DLD1 (cell line): ENCODE measurements around the gene PTPN22.

Source experiments
- in situ Hi-C: cut with HindIII; loops from 2 replicates; pipeline ENCODE4 v1.10.0; 2017; ENCODE audit warnings: low sequenced_read_pairs

The PTPN22 gene

DNA sequence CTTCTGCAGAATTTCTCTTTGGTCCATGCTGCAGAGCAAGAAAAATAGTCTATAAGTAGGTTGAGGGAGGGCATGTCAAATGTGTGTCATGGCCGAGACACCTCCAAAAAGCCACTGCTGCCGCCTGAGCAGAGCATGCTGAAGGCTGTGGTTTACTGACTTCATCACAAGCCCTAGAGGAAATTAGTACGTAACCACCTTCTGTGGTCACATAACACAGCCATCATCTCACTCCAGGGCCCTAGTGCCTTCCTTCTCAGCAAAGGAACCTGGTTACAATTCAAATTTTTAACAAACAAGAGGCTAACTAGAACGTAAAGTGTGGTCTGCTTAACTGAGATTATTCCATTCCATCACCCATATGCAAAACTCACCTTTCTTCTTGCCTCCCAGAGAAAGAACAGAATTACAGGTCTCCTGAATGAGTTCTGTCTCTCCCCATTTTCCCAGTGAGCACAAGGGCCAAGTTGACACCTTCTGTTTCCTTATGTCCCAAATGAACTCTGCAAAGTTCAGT lies at the start of gene PTPN22:
Gene PTPN22, minus strand, starts transcription at position 116 of the 517 bp plus-strand sequence.
- in situ Hi-C loops: no loop called here

DNA sequence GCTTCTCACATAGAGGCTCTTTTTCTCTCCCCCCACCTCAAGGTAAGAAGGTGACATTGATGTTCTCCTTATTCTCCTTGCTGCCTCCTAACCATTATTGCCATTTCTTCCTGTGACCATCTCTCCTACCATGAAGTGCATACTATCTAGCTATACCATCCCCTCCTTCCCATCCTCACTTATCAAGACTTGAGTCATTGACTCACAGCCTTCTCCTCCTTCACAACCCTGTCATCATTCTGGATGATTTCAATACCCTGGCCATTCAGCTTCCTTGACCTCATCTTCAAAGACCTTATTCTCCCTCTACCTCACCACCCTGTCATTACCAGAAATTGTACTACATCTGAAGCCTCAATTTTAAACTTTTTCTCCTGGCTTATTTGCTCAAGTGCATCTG lies 46.7 kb upstream of the PTPN22 start:
- in situ Hi-C loops: loop anchor here (25.0 kb wide), 1 partner anchor 94 kb away; no protein-coding TSS in a partner anchor

DNA sequence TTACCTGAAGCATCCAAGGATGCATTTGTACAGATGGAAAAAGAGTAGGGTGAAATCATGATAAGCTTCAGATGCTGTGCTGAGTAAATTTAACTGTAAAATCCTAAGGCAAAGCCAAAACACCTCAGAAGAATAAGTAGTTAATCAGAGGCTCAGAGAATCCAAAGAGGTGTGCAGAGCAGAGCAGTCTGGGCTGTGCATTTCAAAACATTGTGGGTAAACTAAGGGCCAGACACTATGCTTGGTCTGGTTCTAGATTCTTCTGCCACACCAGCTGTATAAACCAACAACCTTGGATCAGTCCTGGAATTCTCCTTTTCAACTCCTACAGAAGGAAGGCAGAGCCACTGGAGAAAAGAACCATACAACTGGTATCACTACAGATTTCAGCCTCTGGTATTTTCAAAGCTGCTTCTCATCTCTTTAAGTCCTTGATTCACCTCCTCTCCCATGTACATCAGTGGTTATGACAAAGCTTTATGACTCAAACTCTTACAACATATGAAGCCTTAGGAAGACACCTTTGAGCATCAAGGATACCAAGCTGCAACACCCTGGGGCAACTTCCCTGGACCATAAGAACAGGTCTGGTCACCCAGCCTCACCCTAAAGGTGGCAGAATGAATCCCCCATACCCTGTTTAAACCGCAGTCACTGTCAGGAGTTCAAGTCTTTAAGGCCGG lies 46.0 kb upstream of the PTPN22 start:
- in situ Hi-C loops: loop anchor here (25.0 kb wide), 1 partner anchor 95 kb away; no protein-coding TSS in a partner anchor

DNA sequence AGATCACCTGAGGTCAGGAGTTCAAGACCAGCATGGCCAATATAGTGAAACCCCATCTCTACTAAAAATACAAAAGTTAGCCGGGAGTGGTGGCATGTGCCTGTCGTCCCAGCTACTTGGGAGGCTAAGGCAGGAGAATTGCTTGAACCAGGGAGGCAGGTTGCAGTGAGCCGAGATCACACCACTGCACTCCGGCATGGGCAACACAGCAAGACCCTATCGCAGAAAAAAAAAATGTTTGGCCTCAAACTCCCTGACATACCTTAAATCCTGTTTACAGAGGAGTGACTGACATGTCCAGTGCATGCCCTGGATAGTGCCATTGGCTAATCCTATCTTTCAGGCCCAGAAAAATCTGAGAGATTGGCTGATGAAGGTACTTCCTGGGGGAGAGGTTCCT lies 45.5 kb upstream of the PTPN22 start:
- in situ Hi-C loops: loop anchor here (25.0 kb wide), 1 partner anchor 95 kb away; no protein-coding TSS in a partner anchor

DNA sequence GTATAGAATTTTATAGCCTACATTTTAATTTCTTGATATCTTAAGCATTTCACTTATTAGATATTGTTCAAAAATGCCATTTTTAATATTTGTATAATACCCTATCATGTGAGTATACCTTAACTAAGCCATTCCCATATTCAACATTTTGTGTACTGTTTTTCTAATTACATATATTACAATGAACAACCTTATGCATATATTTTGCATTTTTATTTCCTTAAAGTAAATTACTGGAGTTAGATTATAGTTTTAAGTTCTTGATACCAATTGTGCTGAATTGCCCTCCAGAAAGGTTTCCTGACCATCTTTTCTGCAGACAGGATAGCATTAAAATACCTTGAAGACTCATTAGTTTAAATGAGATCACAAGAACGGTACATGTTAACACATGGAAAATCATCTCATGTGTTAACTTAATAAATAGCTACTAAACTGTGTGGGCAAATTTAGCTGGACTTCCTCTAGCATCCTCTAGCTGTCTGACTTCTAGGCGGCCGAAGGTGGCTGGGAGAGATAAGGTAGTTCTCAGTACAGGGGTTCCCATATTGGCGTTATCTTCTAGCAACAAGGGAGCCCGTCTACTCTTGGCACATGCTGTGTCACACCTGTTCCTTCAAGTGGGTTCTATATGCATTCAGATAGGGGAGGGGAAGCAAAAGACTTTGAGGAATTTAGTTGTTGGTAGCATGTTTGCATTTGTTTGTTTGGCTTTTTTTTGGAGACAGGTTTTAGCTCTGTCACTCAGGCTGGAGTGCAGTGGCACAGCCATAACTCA lies 42.6 kb upstream of the PTPN22 start:
- in situ Hi-C loops: loop anchor here (25.0 kb wide), 1 partner anchor 98 kb away; no protein-coding TSS in a partner anchor

DNA sequence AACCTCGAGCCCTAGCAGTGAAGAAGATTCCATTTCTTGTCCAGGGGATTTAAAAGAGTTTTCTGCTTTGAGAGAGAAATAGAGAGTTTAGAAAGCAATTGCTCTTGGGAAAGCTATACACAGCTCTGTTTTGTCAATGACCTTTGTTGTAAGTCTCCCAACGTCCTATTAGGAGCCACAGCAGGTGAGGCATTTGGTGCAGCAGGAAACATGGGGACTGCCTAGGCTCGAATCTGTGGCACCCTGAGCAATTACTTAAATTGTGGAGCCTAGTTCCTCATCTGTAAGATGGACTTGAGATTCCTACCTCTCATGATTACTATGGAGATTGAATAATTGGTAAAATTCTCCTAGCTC lies 41.8 kb upstream of the PTPN22 start:
- in situ Hi-C loops: loop anchor here (25.0 kb wide), 1 partner anchor 99 kb away; no protein-coding TSS in a partner anchor

DNA sequence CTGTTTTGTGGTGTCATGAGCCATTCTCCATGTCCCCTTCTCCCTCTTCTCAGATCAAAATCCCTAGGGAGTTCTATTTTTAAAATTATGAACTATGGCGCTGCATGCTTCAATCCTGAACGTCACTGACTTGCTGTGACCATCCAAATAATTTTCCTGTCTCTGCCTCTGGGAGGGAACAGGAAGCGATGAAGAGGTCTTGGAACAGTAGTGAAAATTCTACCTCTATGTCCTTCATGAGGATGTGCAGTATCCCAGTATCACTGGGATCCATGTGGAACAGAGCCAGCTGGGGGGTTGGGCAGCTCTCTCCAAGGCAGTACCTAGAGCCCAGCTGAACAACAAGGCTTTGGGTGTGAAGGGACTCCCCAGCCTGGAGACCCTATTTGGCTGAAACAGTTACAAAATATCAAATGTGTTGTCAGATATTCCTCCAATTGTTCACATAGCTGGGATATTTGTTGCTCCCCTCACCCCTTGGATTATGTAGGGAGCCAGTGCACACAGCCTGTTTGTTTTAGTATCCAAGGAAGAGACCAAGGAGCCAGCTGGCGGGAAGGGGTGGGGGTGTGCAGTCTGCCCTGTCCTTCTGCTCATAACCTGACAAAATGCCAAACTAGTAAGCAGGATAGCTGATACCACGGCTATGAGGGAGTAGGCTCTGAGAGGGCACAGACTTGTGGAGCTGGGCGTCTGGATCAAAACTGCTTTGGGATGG lies 41.2 kb upstream of the PTPN22 start:
- in situ Hi-C loops: loop anchor here (25.0 kb wide), 1 partner anchor 100 kb away; no protein-coding TSS in a partner anchor

DNA sequence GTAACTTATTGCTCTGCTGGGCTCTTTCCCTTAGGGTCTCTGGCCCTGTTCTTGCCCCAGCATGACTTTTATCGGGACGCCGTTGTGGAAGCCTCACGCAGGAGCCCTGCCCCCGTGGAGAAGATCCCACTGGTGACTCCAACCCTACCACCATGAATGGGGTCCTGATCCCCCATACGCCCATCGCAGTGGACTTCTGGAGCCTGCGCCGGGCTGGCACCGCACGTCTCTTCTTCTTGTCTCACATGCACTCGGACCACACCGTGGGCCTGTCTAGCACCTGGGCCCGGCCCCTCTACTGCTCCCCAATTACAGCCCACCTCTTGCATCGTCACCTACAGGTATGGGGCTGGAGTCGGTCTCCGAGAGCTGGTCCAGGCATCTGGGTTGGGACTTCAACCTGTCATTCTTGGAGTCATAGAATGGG lies 33.9 kb upstream of the PTPN22 start:
- in situ Hi-C loops: loop anchor here (25.0 kb wide), 1 partner anchor 107 kb away; no protein-coding TSS in a partner anchor

DNA sequence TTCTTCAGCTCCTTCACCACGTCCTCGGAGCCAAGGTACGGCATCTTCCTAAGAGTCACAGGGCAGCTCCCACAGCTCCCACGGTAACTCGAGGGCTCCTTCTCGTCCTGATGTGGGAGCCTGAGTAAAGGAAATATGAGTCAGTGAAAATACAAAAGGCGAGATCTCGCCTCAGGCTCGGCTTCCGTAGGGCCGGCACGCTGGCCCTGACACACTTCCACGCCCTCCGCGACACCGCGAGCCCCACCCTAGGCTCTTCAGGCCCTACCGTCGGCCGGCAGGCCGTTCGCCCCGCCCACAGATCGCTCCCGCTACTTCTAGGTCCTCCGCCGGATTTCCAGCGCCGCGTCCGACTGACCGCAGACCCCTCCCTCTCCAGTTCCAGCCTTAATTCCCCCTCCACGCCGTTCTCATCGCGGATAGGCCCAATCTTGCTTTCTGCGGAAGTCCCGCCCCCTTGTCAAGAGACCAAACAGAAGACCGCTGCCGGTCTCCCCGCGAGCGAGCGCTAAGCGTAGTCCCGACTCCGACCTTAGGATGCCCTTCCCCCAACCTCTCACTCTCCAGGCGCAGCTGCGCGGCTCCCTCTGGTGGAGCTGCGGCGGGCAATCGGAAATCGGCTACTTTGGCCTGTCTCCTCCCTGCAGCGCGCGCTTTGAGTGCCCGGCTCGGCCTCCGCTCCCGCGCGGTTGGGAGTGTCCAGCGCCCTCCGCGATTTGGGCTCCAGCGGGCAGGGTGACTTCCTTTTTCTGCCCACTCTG lies 33.3 kb upstream of the PTPN22 start, which contains the start of the genes AP4B1 and DCLRE1B:
Gene AP4B1, minus strand, starts transcription at position 126 of the 761 bp plus-strand sequence. Its CDS starts 82 bp downstream, at position 44.
Gene DCLRE1B, plus strand, starts transcription at position 653 of the 761 bp plus-strand sequence. CDS start 261 bp downstream, outside the sequence.
- in situ Hi-C loops: loop anchor here (25.0 kb wide), 1 partner anchor 107 kb away; no protein-coding TSS in a partner anchor

DNA sequence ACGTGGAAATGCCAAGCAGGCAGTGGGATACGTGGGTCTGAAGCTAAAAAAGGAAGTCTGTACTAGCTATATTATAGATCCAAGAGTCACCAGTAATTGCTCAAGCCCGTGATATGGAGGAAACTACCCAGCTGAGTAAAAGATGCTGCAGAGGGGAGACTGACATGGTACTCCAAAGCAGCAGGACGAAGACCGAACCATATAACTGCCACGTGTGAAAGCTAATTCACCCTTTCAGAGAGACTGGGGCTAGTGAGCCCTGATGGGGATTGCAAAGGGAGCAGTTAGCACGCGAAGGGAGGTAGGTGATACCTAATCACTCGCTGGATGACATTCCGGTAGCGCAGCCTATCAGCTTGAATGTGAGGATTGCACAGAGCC lies 32.8 kb upstream of the PTPN22 start:
- in situ Hi-C loops: loop anchor here (25.0 kb wide), 1 partner anchor 108 kb away; no protein-coding TSS in a partner anchor

DNA sequence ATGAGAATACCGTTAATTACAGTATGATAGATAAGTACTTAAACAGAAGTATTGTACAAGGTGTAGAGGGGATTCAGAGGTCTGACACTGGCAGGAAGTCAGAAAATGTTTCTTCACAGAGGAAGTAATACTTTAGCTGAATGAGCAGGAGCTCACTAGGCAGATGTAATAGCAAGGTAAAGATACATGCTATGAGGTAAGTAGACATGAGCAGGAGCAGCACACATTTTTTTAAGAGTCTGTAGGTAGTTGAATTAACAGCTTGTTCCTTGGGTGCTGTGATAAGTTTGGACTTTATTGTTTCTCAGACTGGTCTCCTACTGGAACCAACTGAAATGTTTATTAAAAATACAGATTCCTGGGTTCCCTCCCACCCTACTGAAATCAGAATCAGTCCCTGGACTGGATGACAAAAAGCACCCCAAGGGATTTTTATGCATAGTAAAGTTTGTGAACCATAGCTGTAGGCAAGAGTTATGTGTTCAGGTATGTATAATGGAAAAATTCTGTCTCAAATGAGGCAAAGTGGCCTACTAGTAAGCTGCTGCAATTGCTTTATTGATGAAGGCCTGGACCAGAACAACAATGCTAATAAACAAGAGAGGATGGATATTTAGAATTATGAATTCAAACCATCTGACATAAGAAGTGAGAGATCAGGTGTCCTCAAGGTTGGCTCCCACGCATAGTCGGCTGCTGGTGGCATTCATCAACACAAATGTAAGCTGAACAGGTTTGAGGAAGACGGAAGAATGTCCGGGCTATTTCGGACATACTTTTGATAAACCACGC lies 32.2 kb upstream of the PTPN22 start:
- in situ Hi-C loops: loop anchor here (25.0 kb wide), 1 partner anchor 109 kb away; no protein-coding TSS in a partner anchor

DNA sequence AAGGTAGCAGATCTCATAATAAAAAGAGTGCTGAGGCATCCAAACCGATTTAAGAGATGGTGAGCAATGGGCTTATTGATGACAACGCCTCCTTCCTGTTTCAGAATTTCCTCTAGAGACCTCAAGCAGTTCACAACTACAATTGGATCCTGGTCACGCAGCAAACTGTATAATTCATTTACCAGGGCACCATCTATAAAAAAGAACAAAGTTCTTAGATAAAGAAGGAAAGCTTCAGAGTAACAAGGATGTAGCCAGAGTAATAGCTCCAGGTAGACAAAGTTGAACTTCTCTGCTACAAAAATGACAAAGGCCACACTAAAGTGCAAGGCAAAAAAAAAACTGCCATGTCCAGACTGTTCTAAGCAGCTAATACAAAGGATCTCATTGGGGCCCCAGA lies 29.7 kb upstream of the PTPN22 start:
- in situ Hi-C loops: loop anchor here (25.0 kb wide), 1 partner anchor 111 kb away; no protein-coding TSS in a partner anchor

DNA sequence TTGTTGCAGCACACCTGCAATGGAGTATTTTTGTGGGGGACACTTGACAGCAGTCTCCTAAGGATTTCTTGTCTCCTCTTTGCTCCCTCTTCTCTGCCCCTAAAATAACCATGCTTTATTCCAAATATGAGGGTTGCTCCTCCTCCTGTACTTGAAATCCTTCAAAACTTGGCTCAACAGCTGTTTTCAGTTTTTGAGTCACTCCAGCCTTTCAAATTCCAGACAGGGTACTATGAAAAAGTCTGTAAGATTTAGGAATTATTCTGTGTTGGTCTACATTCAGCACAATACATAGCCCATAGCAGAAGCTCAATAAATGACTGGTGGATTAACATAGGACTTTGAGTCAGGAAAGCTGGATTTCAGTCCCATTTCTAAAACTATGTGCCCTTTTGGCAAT lies 27.6 kb upstream of the PTPN22 start:
- in situ Hi-C loops: no loop called here

DNA sequence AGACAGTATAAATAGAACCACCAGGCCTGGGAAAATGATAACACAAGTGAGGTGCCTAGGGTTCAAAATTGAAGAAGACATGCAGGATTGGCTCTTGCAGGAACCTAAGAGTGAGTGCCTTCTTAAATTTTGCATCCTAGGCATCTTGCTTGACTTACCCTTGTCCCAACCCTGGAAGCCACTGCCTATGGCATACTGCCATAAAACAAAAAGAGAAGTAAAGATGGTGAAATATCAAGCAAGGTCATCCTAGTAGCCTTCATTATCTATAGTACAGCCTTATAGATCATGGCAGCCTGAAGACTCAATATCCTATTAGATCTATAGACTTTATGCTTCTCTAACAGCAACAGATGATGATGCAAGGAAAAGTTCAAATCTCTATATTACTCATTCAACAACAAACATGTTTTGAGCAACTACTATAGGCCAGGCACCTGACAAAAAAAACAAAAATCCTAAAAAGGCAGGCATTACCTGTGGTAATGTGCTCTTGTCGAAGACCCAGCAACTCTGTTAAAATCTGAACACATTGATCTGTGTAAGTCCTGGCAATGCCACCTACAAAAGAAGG lies 26.8 kb upstream of the PTPN22 start:
- in situ Hi-C loops: no loop called here

DNA sequence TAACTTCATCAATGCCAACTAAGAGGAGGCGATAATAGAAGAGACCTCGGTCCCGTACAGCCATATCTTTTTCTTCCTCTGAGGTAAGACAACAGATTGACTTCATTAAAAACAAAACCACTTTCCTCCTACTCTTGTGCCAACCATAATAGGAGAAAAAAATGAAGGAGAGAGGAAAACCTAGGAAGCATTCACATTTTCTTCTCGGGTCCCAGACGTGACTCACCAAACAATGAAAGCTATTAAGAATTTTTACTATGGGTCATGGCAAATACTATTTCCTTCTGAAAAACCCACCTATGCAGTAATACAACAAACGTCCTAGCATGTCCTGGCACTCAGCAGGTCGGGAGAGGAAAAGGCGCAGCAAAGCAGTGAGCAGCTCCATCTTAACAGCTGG lies 24.4 kb upstream of the PTPN22 start:
- in situ Hi-C loops: no loop called here

DNA sequence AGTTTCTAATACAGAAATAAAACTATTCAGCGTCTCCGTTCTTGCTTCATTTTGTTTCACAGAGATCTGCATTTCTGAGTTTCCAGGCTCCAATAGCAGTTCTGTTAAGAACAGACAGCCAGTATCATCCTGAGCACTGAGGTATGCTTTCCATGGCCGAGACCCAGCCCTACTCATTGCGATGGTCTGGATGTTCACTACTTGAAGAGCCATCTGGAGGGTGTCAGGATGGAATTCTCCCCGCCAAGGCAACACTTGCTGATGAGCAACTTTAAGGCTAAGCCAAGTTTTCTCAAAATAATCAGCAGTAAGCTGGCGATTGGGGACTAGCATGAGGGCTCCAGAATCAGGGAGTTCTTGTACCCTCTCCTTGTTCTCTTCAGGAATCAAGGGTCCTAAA lies 23.6 kb upstream of the PTPN22 start:
- in situ Hi-C loops: no loop called here

DNA sequence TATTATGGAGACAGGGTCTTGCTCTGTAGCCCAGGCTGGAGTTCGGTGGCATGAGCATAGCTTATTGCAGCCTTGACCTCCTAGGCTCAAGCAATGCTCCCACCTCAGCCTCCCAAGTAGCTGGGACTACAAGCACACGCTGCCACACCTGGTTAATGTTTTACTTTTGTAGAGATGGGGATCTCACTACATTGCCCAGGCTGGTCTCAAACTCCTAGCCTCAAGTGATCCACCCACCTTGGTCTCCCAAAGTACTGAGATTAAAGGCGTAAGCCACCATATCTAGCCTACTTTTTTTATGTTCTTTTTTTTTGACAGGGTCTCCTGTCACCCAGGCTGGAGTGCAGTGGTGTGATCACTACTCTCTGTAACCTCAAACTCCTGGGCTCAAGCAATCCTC lies 21.8 kb upstream of the PTPN22 start:
- in situ Hi-C loops: no loop called here

DNA sequence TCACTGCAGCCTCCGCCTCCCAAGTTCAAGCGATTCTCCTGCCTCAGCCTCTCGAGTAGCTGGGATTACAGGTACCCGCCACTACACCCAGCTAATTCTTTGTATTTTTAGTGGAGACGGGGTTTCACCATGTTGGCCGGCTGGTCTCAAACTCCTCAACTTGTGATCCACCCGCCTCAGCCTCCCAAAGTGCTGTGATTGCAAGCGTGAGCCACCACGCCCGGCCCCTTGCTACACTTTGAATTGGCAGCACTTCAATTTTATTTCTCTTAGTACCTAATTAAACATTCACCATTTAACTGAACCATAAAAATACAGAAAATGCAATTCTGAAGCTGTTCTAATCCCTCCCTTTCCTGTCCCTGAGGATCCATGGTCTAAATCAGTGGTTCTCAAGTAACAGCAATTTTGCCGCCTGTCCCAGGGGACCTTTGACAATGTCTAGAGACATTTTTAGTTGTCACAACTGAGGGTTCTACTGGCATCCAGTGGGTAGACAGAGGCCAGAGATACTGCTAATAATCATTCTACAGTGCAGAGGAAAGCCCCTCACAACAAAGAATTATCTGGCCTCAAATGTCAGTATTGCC lies 20.2 kb upstream of the PTPN22 start:
- in situ Hi-C loops: no loop called here
